ENCODE data around the gene OTOG. TPM values are rescaled to one million over a fixed set of nuclear protein-coding genes. Genes with fewer than 3 reads are reported as not detected.

The OTOG gene
- total and polyA plus RNA-seq, 4 donors = 0.11 TPM; not detected in 3

GRCh38 chr11:17531071-17531600 is 15.9 kb upstream of the OTOG start:
- no peak overlapping the region for H3K27ac ChIP-seq (ENCODE audit: low read depth in 1 of 2, low read length in 1 of 2)
- DNase-seq = no peak
- H3K9ac ChIP-seq (ENCODE audit: insufficient read depth in 1 of 2, low read length in 2 of 2) = no peak overlapping the region
- H3K27me3 ChIP-seq (ENCODE audit: control insufficient read depth in 3 of 3, insufficient read depth in 3 of 3, low read length in 2 of 3) = no peaks in the 10 kb centered on the region
- peaks cover 0 to 3% (median 0%) of the 10 kb centered on the region in 5 donors for H3K4me1 ChIP-seq (ENCODE audit: control insufficient read depth in 5 of 5, insufficient read depth in 5 of 5, low read length in 5 of 5)
- ATAC-seq (ENCODE audit: insufficient read depth, low FRiP score) = no peak
- H3K4me3 ChIP-seq = no peak overlapping the region
- H3K9me3 ChIP-seq (ENCODE audit: control insufficient read depth in 4 of 4, insufficient read depth in 3 of 4, low read length in 3 of 4) = no peaks in the 10 kb centered on the region
- H3K36me3 ChIP-seq (ENCODE audit: control insufficient read depth in 4 of 4, insufficient read depth in 4 of 4, low read length in 4 of 4) = no peaks in the 10 kb centered on the region
- WGBS, 2 donors = 76 to 87% methylated on average over 22 of the region's 22 CpGs
- TF ChIP-seq CTCF (IDR thresholded peaks at IDR 0.05; ENCODE audit: control extremely low read depth, extremely low read depth) = no peak

- no peaks in the 10 kb centered on the region for H3K9me3 ChIP-seq (ENCODE audit: control insufficient read depth in 4 of 4, insufficient read depth in 3 of 4, low read length in 3 of 4)
- ATAC-seq (ENCODE audit: insufficient read depth, low FRiP score) (no peak), DNase-seq (peak in 1 of 3 donors; percentile 44)
- WGBS, 2 donors = 48 to 65% methylated on average over 6 of the region's 6 CpGs
- no peak overlapping the region for H3K4me3 ChIP-seq
- TF ChIP-seq CTCF (IDR thresholded peaks at IDR 0.05; ENCODE audit: control extremely low read depth, extremely low read depth) = no peak
- no peaks in the 10 kb centered on the region for H3K27me3 ChIP-seq (ENCODE audit: control insufficient read depth in 3 of 3, insufficient read depth in 3 of 3, low read length in 2 of 3)
- H3K27ac ChIP-seq (ENCODE audit: low read depth in 1 of 2, low read length in 1 of 2) = no peak overlapping the region
- H3K4me1 ChIP-seq (ENCODE audit: control insufficient read depth in 5 of 5, insufficient read depth in 5 of 5, low read length in 5 of 5) = peaks cover 0 to 3% (median 0%) of the 10 kb centered on the region in 5 donors
- no peaks in the 10 kb centered on the region for H3K36me3 ChIP-seq (ENCODE audit: control insufficient read depth in 4 of 4, insufficient read depth in 4 of 4, low read length in 4 of 4)
- H3K9ac ChIP-seq (ENCODE audit: insufficient read depth in 1 of 2, low read length in 2 of 2) = no peak overlapping the region
Measured at GRCh38 chr11:17531636-17532113, 15.4 kb upstream of the OTOG start.

- Histone ChIP-seq H3K36me3 (ENCODE audit: control insufficient read depth in 4 of 4, insufficient read depth in 4 of 4, low read length in 4 of 4) (no peaks in the 10 kb centered on the region), H3K9ac (ENCODE audit: insufficient read depth in 1 of 2, low read length in 2 of 2) (no peak overlapping the region), H3K27me3 (ENCODE audit: control insufficient read depth in 3 of 3, insufficient read depth in 3 of 3, low read length in 2 of 3) (no peaks in the 10 kb centered on the region), H3K9me3 (ENCODE audit: control insufficient read depth in 4 of 4, insufficient read depth in 3 of 4, low read length in 3 of 4) (no peaks in the 10 kb centered on the region), H3K4me1 (ENCODE audit: control insufficient read depth in 5 of 5, insufficient read depth in 5 of 5, low read length in 5 of 5) (peaks cover 0 to 3% (median 0%) of the 10 kb centered on the region in 5 donors), H3K4me3 (no peak overlapping the region), H3K27ac (ENCODE audit: low read depth in 1 of 2, low read length in 1 of 2) (no peak overlapping the region)
- no peak for ATAC-seq (ENCODE audit: insufficient read depth, low FRiP score)
- TF ChIP-seq CTCF (IDR thresholded peaks at IDR 0.05; ENCODE audit: control extremely low read depth, extremely low read depth) = no peak
- WGBS, 2 donors = 77 to 80% methylated on average over 2 of the region's 2 CpGs
- DNase-seq = no peak
Measured at GRCh38 chr11:17532784-17533183, 14.3 kb upstream of the OTOG start.

- H3K27ac ChIP-seq (ENCODE audit: low read depth in 1 of 2, low read length in 1 of 2) = no peak overlapping the region
- H3K36me3 ChIP-seq (ENCODE audit: control insufficient read depth in 4 of 4, insufficient read depth in 4 of 4, low read length in 4 of 4) = no peaks in the 10 kb centered on the region
- DNase-seq (no peak), ATAC-seq (ENCODE audit: insufficient read depth, low FRiP score) (no peak)
- H3K4me1 ChIP-seq (ENCODE audit: control insufficient read depth in 5 of 5, insufficient read depth in 5 of 5, low read length in 5 of 5) = peaks cover 0 to 3% (median 0%) of the 10 kb centered on the region in 5 donors
- TF ChIP-seq CTCF (IDR thresholded peaks at IDR 0.05; ENCODE audit: control extremely low read depth, extremely low read depth) = no peak
- H3K27me3 ChIP-seq (ENCODE audit: control insufficient read depth in 3 of 3, insufficient read depth in 3 of 3, low read length in 2 of 3) = no peaks in the 10 kb centered on the region
- no peak overlapping the region for H3K4me3 ChIP-seq
- no peak overlapping the region for H3K9ac ChIP-seq (ENCODE audit: insufficient read depth in 1 of 2, low read length in 2 of 2)
- WGBS, 2 donors = 85 to 89% methylated on average over 6 of the region's 6 CpGs
- no peaks in the 10 kb centered on the region for H3K9me3 ChIP-seq (ENCODE audit: control insufficient read depth in 4 of 4, insufficient read depth in 3 of 4, low read length in 3 of 4)
Measured at GRCh38 chr11:17533341-17533740, 13.7 kb upstream of the OTOG start.
